HG02884 (cell line): ENCODE data around the gene GALNT15.

ENCODE experiments used
- ATAC-seq: cut with Tn5 transposase; IDR thresholded peaks from one replicate; pipeline ENCODE4 v1.9.1; 2021; ENCODE audit warnings: mild to moderate bottlenecking, moderate library complexity; ENCODE audit not compliant: unreplicated experiment

Gene GALNT15

GRCh38 chr3:16251316-16252085, 77.0 kb downstream of the GALNT15 start:
- ATAC-seq, result no peak

DNA sequence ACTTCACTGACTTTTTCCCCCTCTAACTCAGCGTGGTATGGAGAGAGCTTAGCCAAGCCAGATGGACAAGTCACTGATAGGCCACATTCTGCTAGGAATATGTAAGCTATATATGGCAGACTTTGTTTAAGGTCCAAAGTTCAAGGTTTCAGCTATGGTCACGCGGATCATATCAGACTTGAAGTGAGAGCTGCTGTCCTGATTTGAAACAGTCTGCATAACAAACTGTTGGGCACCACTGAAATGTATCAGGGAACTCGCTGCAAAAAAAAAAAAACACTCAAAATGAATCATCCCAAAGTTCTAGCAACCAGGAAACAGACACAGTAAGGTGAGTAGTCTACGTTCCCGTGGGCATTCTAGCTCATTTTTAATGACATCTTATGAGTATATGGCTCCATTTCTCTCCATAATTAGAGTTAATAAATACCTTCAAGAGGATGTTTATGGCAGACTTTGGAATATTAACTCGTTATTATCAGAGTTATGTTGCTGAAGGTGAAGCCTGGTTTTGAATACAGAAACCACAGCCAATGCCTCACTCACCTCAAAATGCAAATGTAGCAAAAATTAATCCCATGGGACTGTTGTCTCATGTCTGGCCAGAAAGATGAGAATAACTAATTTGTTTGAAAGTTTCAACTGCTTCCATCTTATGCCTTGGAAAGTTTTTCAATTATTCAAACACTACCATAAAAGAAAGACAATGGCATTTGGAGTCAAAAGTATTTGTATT, 77.9 kb downstream of the GALNT15 start:
- no peak for ATAC-seq

GRCh38 chr3:16252988-16253387, 78.5 kb downstream of the GALNT15 start:
- ATAC-seq, result no peak

DNA sequence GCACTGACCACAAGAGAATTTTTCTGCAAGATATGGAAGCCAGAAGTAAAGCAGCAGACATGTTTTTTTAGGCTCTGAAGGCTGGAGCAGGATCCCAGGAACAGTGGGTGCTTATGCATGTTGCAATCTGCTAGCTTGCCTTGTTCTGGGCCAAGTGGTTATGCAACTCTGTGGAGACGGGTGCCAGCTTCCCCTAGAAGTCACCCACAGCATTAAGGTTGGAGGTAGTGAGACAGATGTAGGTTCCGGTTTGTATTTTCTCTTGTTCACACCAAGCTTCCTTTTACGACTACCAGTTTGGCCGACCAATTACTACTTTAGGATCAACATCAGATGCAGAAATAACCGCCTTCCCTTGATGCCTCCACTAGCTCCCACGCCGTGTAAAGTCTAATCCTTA, 79.1 kb downstream of the GALNT15 start:
- no peak for ATAC-seq

DNA sequence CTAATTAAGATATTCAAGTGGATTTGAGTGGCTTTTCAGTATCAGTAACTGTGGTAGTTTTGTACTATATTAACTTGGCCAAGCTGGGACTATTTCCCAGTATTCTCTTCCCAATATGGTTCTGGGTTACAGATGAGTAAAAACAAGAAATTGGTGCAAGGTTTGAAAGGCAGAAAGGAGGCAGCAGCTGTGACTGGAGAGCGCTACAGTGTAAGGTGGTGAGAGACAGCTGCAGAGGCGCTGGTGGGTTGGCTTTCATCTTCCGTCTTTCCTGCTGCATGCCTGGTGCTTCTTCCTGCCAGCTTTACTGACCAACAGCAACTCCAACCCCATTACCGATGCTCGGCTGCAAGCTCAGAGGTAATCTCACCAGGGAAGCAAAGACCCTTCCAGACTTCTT, 80.4 kb downstream of the GALNT15 start:
- no peak for ATAC-seq

DNA sequence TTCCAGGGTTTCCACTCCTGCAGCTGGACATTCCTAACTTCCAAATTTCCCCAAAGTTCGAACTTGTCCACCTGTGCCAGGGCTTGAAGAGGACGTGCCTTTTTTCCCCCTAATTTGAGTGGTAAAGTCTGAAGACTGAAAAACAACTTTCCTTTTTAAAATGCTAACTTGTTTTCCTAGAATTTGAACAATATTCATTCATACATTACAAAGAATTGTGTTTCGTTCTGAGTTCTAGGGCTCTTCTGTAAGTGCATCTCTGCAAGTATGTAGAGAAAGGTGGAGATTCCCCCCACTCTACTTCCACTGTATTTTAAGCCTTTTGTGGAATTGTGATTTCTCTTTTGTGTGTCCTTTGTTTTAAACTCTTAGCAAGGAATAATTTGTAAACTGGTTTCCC, 80.8 kb downstream of the GALNT15 start:
- no peak for ATAC-seq

DNA sequence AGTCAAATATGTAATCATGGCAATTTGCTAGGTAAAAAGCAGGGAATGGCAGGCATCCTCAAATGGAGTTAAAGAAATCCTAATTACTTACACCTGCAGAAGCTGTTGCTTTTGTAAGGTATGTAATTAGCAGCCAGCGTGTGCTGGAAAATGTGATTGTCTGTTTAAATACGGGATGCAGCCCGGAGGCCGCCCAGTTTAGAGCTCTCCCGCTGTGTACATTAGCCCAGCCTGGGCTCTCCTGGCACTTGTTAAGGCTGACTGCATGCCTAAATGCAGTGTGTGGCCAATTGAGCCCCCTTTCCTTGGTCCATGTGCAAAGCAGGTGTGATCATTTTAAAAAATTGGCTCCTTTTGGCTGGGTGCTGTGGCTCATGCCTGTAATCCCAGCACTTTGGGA, 81.2 kb downstream of the GALNT15 start:
- no peak for ATAC-seq

DNA sequence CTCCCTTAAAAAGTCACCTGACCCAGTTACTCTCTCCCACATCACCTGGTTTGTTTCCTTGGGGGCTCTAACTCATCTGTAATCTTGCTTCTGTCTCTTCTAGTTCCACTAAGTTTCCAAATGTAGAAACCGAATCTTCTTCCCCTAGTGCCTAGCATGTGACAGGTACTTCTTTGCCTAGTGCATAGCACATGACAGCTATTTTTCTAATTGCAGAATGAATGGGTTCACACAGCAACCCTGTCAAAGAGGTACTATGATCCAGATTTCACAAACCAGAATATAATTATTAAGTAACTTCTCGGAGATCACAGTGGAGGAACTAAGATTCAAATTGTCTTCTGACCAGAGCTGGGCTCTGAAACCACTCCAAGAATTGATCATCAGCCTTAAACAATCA, 82.8 kb downstream of the GALNT15 start:
- ATAC-seq, result no peak

- ATAC-seq, result no peak
These were observed 83.7 kb downstream of the GALNT15 start for GRCh38 chr3:16258177-16258576.

DNA sequence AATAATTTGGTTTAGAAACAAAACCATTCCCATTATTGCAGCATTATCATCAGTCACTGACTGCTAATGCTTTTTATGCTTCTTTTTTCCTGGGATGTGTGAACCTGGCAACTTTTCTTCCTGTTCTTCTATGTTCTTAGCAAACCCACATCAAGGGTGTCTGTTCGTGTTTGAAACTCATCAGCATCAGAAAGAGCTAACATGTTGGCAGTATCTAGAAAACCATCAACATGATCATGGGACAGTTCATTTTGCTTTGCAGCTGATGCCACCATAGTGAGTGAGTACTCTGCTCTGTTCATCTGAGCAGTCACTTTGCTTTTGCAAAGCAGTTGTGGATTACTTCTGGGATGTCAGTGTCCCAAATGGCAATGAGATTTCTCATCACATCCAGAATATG, 84.4 kb downstream of the GALNT15 start:
- ATAC-seq, result no peak

- no peak for ATAC-seq
These were observed 85.6 kb downstream of the GALNT15 start for GRCh38 chr3:16260046-16260445.

DNA sequence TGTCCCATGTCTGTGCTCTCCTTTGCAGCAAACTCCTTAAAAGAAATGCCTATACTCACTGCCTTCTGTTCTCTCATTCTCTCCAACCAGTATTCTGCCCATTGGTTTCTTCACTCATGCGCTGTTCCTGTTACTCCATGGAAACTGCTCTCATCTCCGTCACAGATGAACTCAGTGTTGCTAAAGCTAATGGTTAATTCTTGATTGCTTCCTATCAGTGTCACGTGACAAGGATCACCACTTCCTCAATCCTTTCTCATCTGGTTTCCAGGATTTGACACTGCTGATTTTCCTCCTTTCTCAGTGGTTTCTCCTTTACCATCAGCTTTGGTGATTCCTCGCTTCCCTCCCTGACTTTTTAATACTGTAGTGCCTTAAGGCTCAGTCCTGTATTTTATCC, 87.7 kb downstream of the GALNT15 start:
- no peak for ATAC-seq

DNA sequence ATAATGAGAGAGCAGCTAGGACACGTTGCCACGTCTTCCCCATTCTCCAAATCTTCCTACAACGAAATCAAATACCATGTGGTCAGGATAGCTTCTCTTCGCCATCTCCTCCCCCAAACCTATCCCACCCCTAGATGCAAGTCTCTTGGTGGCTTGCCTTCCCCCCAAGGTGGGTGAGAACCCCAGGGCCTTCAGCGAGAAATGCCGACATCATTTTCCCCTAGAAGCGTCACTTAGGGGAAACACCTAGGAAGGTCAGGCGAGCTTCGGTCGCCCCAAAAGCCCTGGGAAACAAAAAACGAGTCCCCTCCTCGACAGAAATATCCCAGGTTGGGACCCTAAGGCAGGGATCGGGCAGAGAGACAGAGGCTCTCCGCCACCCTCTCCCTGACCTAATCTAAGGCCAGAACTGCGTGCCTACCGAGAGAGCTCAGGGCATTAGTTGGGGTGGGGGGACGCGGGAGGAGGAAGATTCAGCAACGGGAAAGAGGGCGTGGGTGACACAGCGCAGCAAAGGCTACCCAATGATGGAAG, 89.8 kb downstream of the GALNT15 start:
- ATAC-seq, result peak; percentile 0

DNA sequence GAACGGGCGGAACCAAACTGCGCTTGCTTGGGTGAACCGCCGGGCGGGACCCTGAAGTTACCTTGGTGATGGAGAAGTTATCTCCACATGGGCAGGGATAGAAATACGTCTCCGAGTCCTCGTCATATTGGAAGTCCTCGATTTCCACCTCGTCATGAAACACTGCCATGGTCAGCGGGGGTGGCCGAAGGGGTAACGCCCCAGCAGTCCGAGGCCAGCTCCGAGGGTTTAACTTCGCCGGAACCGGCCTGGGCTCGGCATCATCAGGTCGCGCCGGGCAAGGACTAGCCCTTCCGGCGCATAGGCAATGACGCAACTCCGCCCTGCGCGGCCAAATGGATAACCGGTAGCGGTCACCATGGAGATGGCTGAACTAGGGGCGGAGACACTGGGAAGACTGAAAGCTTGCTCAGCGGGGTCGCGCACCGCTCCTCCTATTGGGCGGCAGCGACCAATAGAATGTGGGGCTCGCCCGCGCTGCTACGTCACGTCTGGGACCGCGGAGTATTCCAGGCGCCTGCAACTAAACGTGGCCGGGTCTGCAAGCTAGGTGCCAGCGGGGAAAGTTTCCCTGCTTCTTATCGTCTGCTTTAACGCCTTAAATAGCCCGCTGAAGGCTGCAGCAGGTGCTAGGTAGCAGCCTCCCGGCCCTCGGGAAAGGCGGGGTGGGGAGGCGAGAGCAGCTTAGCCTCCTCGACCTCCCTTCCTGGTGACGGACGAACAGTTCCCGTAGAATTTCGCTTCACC, 90.4 kb downstream of the GALNT15 start, which contains the start of the genes DPH3 and OXNAD1:
Gene DPH3 (minus strand): TSS at position 236 of the 747 bp plus-strand sequence. CDS start 67 bp downstream, at position 169.
Gene OXNAD1 (plus strand): TSS at position 505 of the 747 bp plus-strand sequence. CDS start 5,741 bp downstream, outside the sequence.
- ATAC-seq, result peak; percentile 99

DNA sequence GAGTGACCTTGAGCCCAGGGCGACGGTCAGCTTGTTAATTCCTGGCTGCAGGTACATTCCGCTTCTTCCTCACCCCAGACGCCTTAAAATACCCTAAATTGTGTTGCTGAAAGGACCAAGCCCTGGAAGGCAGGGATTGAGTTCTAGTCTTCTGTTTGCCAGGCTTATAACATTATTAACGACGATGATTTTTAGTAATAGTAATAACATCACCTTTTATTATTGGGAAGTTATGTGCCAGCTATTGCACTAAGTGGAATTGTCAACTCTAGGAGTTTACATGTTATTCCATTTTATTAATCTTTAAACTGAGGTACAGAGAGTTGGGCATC, 90.9 kb downstream of the GALNT15 start:
- ATAC-seq, result no peak

DNA sequence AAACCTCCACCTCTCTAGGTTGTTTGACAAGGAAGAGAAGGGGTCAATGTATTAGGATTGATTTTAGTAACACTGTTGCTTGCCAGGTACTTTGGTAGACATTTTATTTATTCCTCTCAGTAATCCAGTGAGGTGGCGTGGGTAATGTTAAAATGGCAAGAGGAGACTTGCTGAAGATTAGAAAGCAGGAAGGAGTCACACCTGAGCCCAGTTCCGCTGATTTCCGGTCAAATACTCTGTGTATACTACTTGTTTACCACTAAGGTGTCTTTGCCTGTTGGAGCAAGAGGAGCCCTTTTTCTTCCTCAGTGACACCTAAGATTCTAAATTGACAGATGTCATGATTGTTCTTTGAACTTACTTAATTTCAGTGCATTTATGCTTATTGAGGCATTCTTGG, 92.2 kb downstream of the GALNT15 start:
- ATAC-seq, result no peak

- ATAC-seq, result no peak
These were observed 96.4 kb downstream of the GALNT15 start for GRCh38 chr3:16270855-16271254.

GRCh38 chr3:16272588-16272987, 98.1 kb downstream of the GALNT15 start:
- ATAC-seq, result no peak

DNA sequence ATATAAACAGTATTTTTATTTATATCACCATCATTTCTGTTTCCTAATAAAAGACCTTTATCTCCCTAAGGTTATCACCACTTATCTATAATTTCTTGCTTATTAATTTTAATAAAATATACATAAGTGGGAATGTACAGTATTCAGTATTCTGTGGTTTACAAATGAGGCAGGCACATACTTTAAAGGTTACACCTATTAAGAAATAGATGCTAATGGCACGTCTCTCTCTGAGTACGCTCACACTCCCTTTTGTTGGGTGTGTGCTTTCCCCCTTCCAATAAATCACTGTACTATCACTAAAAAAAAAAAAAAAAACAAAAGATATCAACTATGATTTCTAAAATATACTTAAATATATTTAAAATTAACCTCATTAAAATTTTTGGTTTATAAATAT, 99.4 kb downstream of the GALNT15 start:
- no peak for ATAC-seq

GRCh38 chr3:16277471-16277870, 103.0 kb downstream of the GALNT15 start:
- ATAC-seq, result no peak
